Endothelial cell of umbilical vein (primary cell): ENCODE results near the gene TP53TG5. TPM values are rescaled to one million over a fixed set of nuclear protein-coding genes. Genes with fewer than 3 reads are reported as not detected.
A peak's percentile ranks its signal among the peaks of the same experiment; 100 is the strongest.

Experiments used
- BruUV-seq: library from RNA; stranded (reverse); fragments of 400-500 nt; replicated peaks from 2 replicates; lab custom pipeline; 2021; lab: Mats Ljungman, UMichigan
- CTCF ChIA-PET: fragments of 300-600, 350-600 bp; sonication (Branson Sonifier 250); formaldehyde crosslinking; loops from one replicate; lab custom pipeline; 2021; ENCODE audit warnings: antibody characterized with exemption, inconsistent platforms; lab: Charles Lee
- POLR2A ChIA-PET: fragments of 300-600, 350-600 bp; sonication (Branson Sonifier 250); formaldehyde crosslinking; loops from one replicate; lab custom pipeline; 2021; ENCODE audit warnings: antibody characterized with exemption, inconsistent platforms; lab: Charles Lee
- DNase-seq: peaks from one replicate; pipeline ENCODE4 v3.0.0-alpha.2; 2011; ENCODE audit warnings: low read depth, low spot score
- FAIRE-seq: peaks from 2 replicates; lab custom pipeline; 2011; peaks lifted over from hg19 to GRCh38; lab: Jason Lieb, UNC
- H2AFZ ChIP-seq: 2 replicates; pipeline ENCODE4 v1.6.0; 2012; ENCODE audit warnings: low read depth, low read length, control low read depth, inconsistent platforms
- H3K27ac ChIP-seq: 2 replicates; pipeline ENCODE4 v1.5.1; 2011; ENCODE audit warnings: low read depth, mild to moderate bottlenecking, control low read depth, low read length, moderate library complexity; ENCODE audit not compliant: insufficient read depth
- H3K27me3 ChIP-seq, 2 experiments: 2 replicates each; pipeline versions ENCODE4 v1.6.0 to v1.6.1; 2011; ENCODE audit warnings: low read length in 2 of 2, mixed read lengths in 1 of 2; ENCODE audit not compliant: control insufficient read depth in 2 of 2, insufficient read depth in 2 of 2
- H3K36me3 ChIP-seq, 2 experiments: 2 replicates in 1 of 2; 3 replicates in 1 of 2; pipeline ENCODE4 v1.5.1; 2011; ENCODE audit warnings: low read length in 2 of 2, mild to moderate bottlenecking in 1 of 2, moderate library complexity in 1 of 2; ENCODE audit not compliant: control insufficient read depth in 2 of 2, insufficient read depth in 2 of 2; ENCODE audit errors: extremely low read depth in 1 of 2
- H3K4me1 ChIP-seq: 3 replicates; pipeline ENCODE4 v1.5.1; 2011; ENCODE audit warnings: mild to moderate bottlenecking, low read length; ENCODE audit not compliant: control insufficient read depth, insufficient read depth; ENCODE audit errors: extremely low read depth
- H3K4me2 ChIP-seq: 2 replicates; pipeline ENCODE4 v1.6.1; 2011; ENCODE audit warnings: low read length, control low read depth, mixed read lengths; ENCODE audit not compliant: insufficient read depth
- H3K4me3 ChIP-seq, 3 experiments: fragments of 200-600 bp in 1 of 3; sonication (generic), shearing (Covaris generic) in 1 of 3; replicated peaks in 1 of 3; 2 replicates each; pipeline ENCODE4 v1.5.1; 2011 to 2016; ENCODE audit warnings: control low read depth in 3 of 3, low read length in 3 of 3, mild to moderate bottlenecking in 2 of 3, inconsistent platforms in 1 of 3, low read depth in 1 of 3, moderate library complexity in 1 of 3; ENCODE audit not compliant: insufficient read depth in 1 of 3
- H3K79me2 ChIP-seq: 2 replicates; pipeline ENCODE4 v1.6.0; 2012; ENCODE audit warnings: low read length, inconsistent platforms; ENCODE audit not compliant: control insufficient read depth, insufficient read depth
- H3K9ac ChIP-seq: replicated peaks from 2 replicates; pipeline ENCODE3; 2011; ENCODE audit warnings: low read length, control low read depth; ENCODE audit not compliant: insufficient read depth; ENCODE audit errors: extremely low read depth
- H3K9me1 ChIP-seq: replicated peaks from 3 replicates; pipeline ENCODE4 v1.6.0; 2011; ENCODE audit warnings: mild to moderate bottlenecking, low read length; ENCODE audit not compliant: control insufficient read depth, insufficient read depth; ENCODE audit errors: extremely low read depth
- H3K9me3 ChIP-seq: replicated peaks from 2 replicates; pipeline ENCODE4 v1.5.1; 2012; ENCODE audit warnings: low read length, inconsistent platforms; ENCODE audit not compliant: control insufficient read depth, insufficient read depth
- H4K20me1 ChIP-seq: replicated peaks from 2 replicates; pipeline ENCODE3; 2011; ENCODE audit warnings: mild to moderate bottlenecking, low read length; ENCODE audit not compliant: control insufficient read depth, insufficient read depth; ENCODE audit errors: extremely low read depth
- CTCF ChIP-seq, 2 donors: IDR thresholded peaks; 1 replicate in 1 of 2; 2 replicates in 1 of 2; pipeline ENCODE4 v1.5.1; 2011; ENCODE audit warnings: low read length in 2 of 2, mild to moderate bottlenecking in 2 of 2, moderate library complexity in 2 of 2, control low read depth in 1 of 2, inconsistent platforms in 1 of 2, low read depth in 1 of 2; ENCODE audit not compliant: insufficient read depth in 1 of 2; ENCODE audit errors: extremely low read depth in 1 of 2
- FOS ChIP-seq: IDR thresholded peaks from 2 replicates; pipeline ENCODE4 v1.6.1; 2011; ENCODE audit warnings: mild to moderate bottlenecking, low read length, moderate library complexity, borderline replicate concordance; ENCODE audit not compliant: insufficient read depth
- JUN ChIP-seq: IDR thresholded peaks from 2 replicates; pipeline ENCODE4 v1.6.1; 2011; ENCODE audit warnings: borderline replicate concordance, low read depth; ENCODE audit not compliant: insufficient read length, insufficient read depth
- MAX ChIP-seq: IDR thresholded peaks from 2 replicates; pipeline ENCODE4 v1.6.1; 2011; ENCODE audit not compliant: insufficient read depth, insufficient read length
- POLR2A ChIP-seq: IDR thresholded peaks from 2 replicates; pipeline ENCODE4 v1.6.1; 2012; ENCODE audit warnings: low read depth, mild to moderate bottlenecking, control low read depth, low read length
- dilution Hi-C: fragments of 300-500 bp; cut with MboI; formaldehyde crosslinking; loops from one replicate; pipeline ENCODE4 v1.15.0; 2019; ENCODE audit warnings: low sequenced_read_pairs; ENCODE audit not compliant: extremely low pct_ligation_motif_present
- intact Hi-C: fragments of 100-400 bp; cut with micrococcal nuclease; formaldehyde crosslinking; loops from one replicate; pipeline ENCODE4 v1.10.0; 2022
- polyA plus RNA-seq, 4 experiments: library from polyadenylated mRNA; depleted of rRNA in 3 of 4; stranded (reverse) in 3 of 4; unstranded in 1 of 4; fragments of >200 nt; gene quantifications; 2 replicates each; pipeline versions ENCODE4 v1.2.1 to v1.2.3, GENCODE V29; 2011 to 2012; ENCODE audit warnings: missing spikeins in 1 of 4
- total RNA-seq: library from RNA; stranded (reverse); gene quantifications from 2 replicates; pipeline ENCODE4 v1.2.3, GENCODE V29; 2021

Gene TP53TG5
- total and polyA plus RNA-seq, 2 donors (not counting 3 experiments of a cell fraction or from before 2014, with no cell fraction given): not detected

- Histone ChIP-seq H3K9me1 (no peaks in the 10 kb centered on the region), H3K4me1 (peaks cover 21% of the 10 kb centered on the region), H3K4me3 (no peak overlapping the region), H3K27ac (peak overlapping the region; percentile 64), H3K27me3 (no peaks in the 10 kb centered on the region), H3K9me3 (no peaks in the 10 kb centered on the region), H2AFZ (no peak overlapping the region), H3K9ac (peak overlapping the region; percentile 71), H4K20me1 (no peaks in the 10 kb centered on the region), H3K79me2 (peaks cover 22% of the 10 kb centered on the region), H3K4me2 (no peak overlapping the region), H3K36me3 (peaks cover 7 to 25% of the 10 kb centered on the region in 2 experiments)
- FAIRE-seq: peak; percentile 98
- CTCF ChIA-PET: interaction anchor here (0.7 to 7.0 kb wide), 14 partner anchors 9 to 126 kb away, joined by 3 to 42 read pairs (median 5); partner anchors contain the start of gene SYS1
- intact Hi-C loops: loop anchor here (1.0 kb wide), 1 partner anchor 56 kb away; the partner anchor contains the start of gene SYS1
- BruUV-seq: no TSS peak
- DNase-seq: peak; percentile 98
- TF ChIP-seq FOS: peak; percentile 77
- no peak for TF ChIP-seq POLR2A
- TF ChIP-seq CTCF (IDR thresholded peaks at IDR 0.05; ENCODE audit: extremely low read depth in 1 of 2, insufficient read depth in 1 of 2, low read depth in 1 of 2, low read length in 2 of 2): no peak
- peak; percentile 10 for TF ChIP-seq MAX
- TF ChIP-seq JUN: peak; percentile 80
- dilution Hi-C loops: no loop called here
- POLR2A ChIA-PET: interaction anchor here (1.4 kb wide), 1 partner anchor 56 kb away, joined by 4 read pairs; the partner anchor contains the start of gene SYS1
Observed at GRCh38 chr20:45419188-45420091, 41.3 kb upstream of the TP53TG5 start.
